ES-I3 (cell line): ENCODE results near the gene DMC1.

ENCODE experiments used
- H3K36me3 ChIP-seq: 2 replicates; pipeline ENCODE4 v1.6.1; 2013; ENCODE audit warnings: mild to moderate bottlenecking, low read length, control low read depth, moderate library complexity; ENCODE audit not compliant: insufficient read depth
- H3K4me1 ChIP-seq: 2 replicates; pipeline ENCODE4 v1.6.1; 2013; ENCODE audit warnings: mild to moderate bottlenecking, control low read depth, low read length; ENCODE audit not compliant: insufficient read depth
- H3K9ac ChIP-seq: 2 replicates; pipeline ENCODE4 v1.6.1; 2013; ENCODE audit warnings: low read depth, mild to moderate bottlenecking, low read length, moderate library complexity
- H3K9me3 ChIP-seq: 2 replicates; pipeline ENCODE4 v1.6.1; 2013; ENCODE audit warnings: mild to moderate bottlenecking, low read length, moderate library complexity; ENCODE audit not compliant: control insufficient read depth, insufficient read depth

The DMC1 gene

GRCh38 chr22:38501797-38502672, 67.9 kb downstream of the DMC1 start:
- Histone ChIP-seq H3K9me3 (no peaks in the 10 kb centered on the region), H3K4me1 (peaks cover 16% of the 10 kb centered on the region; the same call in 1 of the 2 replicates), H3K36me3 (peaks cover 39% of the 10 kb centered on the region), H3K9ac (no peak overlapping the region)

- Histone ChIP-seq H3K9ac (no peak overlapping the region), H3K4me1 (peaks cover 8% of the 10 kb centered on the region; the same call in 1 of the 2 replicates), H3K9me3 (no peaks in the 10 kb centered on the region), H3K36me3 (peaks cover 58% of the 10 kb centered on the region)
Observed at GRCh38 chr22:38497869-38498268, 72.1 kb downstream of the DMC1 start.

GRCh38 chr22:38494939-38495338, 75.0 kb downstream of the DMC1 start:
- Histone ChIP-seq H3K36me3 (peaks cover 64% of the 10 kb centered on the region), H3K4me1 (peaks cover 20% of the 10 kb centered on the region), H3K9me3 (no peaks in the 10 kb centered on the region), H3K9ac (no peak overlapping the region)

GRCh38 chr22:38494498-38494897, 75.5 kb downstream of the DMC1 start:
- H3K4me1 ChIP-seq = peaks cover 20% of the 10 kb centered on the region
- H3K9me3 ChIP-seq = no peaks in the 10 kb centered on the region
- no peak overlapping the region for H3K9ac ChIP-seq
- peaks cover 65% of the 10 kb centered on the region for H3K36me3 ChIP-seq

- Histone ChIP-seq H3K9ac (no peak overlapping the region), H3K9me3 (no peaks in the 10 kb centered on the region), H3K4me1 (peaks cover 20% of the 10 kb centered on the region), H3K36me3 (peaks cover 63% of the 10 kb centered on the region)
Observed at GRCh38 chr22:38491707-38492348, 78.2 kb downstream of the DMC1 start.

- Histone ChIP-seq H3K9me3 (no peaks in the 10 kb centered on the region), H3K36me3 (peaks cover 71% of the 10 kb centered on the region), H3K4me1 (peaks cover 20% of the 10 kb centered on the region), H3K9ac (no peak overlapping the region)
Observed at GRCh38 chr22:38490915-38491314, 79.1 kb downstream of the DMC1 start.

- no peaks in the 10 kb centered on the region for H3K9me3 ChIP-seq
- H3K4me1 ChIP-seq = peaks cover 20% of the 10 kb centered on the region
- H3K36me3 ChIP-seq = peaks cover 68% of the 10 kb centered on the region
- no peak overlapping the region for H3K9ac ChIP-seq
Observed at GRCh38 chr22:38490475-38490874, 79.5 kb downstream of the DMC1 start.

GRCh38 chr22:38489561-38490145, 80.3 kb downstream of the DMC1 start:
- Histone ChIP-seq H3K4me1 (peaks cover 17% of the 10 kb centered on the region), H3K9ac (no peak overlapping the region), H3K9me3 (no peaks in the 10 kb centered on the region), H3K36me3 (peaks cover 70% of the 10 kb centered on the region)

GRCh38 chr22:38489142-38489541, 80.8 kb downstream of the DMC1 start:
- Histone ChIP-seq H3K36me3 (peaks cover 70% of the 10 kb centered on the region), H3K4me1 (peaks cover 15% of the 10 kb centered on the region), H3K9ac (no peak overlapping the region), H3K9me3 (no peaks in the 10 kb centered on the region)

GRCh38 chr22:38487946-38488345, 82.0 kb downstream of the DMC1 start:
- H3K4me1 ChIP-seq = peaks cover 15% of the 10 kb centered on the region
- no peaks in the 10 kb centered on the region for H3K9me3 ChIP-seq
- H3K9ac ChIP-seq = no peak overlapping the region
- H3K36me3 ChIP-seq = peaks cover 69% of the 10 kb centered on the region

GRCh38 chr22:38485783-38486182, 84.2 kb downstream of the DMC1 start:
- Histone ChIP-seq H3K9me3 (no peaks in the 10 kb centered on the region), H3K4me1 (peaks cover 7% of the 10 kb centered on the region), H3K9ac (no peak overlapping the region), H3K36me3 (peaks cover 78% of the 10 kb centered on the region)

GRCh38 chr22:38484244-38484643, 85.7 kb downstream of the DMC1 start:
- Histone ChIP-seq H3K4me1 (no peaks in the 10 kb centered on the region), H3K36me3 (peaks cover 70% of the 10 kb centered on the region), H3K9ac (no peak overlapping the region), H3K9me3 (no peaks in the 10 kb centered on the region)

- H3K36me3 ChIP-seq = peaks cover 58% of the 10 kb centered on the region
- no peak overlapping the region for H3K9ac ChIP-seq
- H3K9me3 ChIP-seq = no peaks in the 10 kb centered on the region
- no peaks in the 10 kb centered on the region for H3K4me1 ChIP-seq
Observed at GRCh38 chr22:38482662-38483308, 87.2 kb downstream of the DMC1 start.

- no peaks in the 10 kb centered on the region for H3K4me1 ChIP-seq
- no peaks in the 10 kb centered on the region for H3K9me3 ChIP-seq
- peaks cover 54% of the 10 kb centered on the region for H3K36me3 ChIP-seq
Observed at GRCh38 chr22:38481871-38482332, 88.1 kb downstream of the DMC1 start.

More at GRCh38 chr22:38481871-38482332, 88.1 kb downstream of the DMC1 start:
- H3K9ac ChIP-seq = no peak overlapping the region
